HG02840 (cell line): ENCODE measurements around the gene PCDHGA1.
A peak's percentile ranks its signal among the peaks of the same experiment; 100 is the strongest.
"Not testable (repeated sequence)": the region's sequence is repeated elsewhere in the genome, so short reads cannot be mapped to it uniquely, and the experiment has no call there.

ENCODE experiments used
- ATAC-seq: cut with Tn5 transposase; IDR thresholded peaks from one replicate; pipeline ENCODE4 v1.9.1; 2021; ENCODE audit warnings: mild to moderate bottlenecking, moderate library complexity, moderate number of reproducible peaks; ENCODE audit not compliant: unreplicated experiment, low FRiP score

PCDHGA1 gene

GRCh38 chr5:141345327-141345726 is 15.0 kb downstream of the PCDHGA1 start:
- ATAC-seq: no peak

DNA sequence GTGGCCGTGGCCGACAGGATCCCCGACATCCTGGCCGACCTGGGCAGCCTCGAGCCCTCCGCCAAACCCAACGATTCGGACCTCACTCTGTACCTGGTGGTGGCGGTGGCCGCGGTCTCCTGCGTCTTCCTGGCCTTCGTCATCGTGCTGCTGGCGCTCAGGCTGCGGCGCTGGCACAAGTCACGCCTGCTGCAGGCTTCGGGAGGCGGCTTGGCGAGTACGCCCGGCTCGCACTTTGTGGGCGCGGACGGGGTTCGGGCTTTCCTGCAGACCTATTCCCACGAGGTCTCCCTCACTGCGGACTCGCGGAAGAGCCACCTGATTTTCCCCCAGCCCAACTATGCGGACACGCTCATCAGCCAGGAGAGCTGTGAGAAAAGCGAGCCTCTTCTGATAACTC is 15.7 kb downstream of the PCDHGA1 start:
- not testable (repeated sequence) for ATAC-seq

GRCh38 chr5:141349917-141350619 is 19.8 kb downstream of the PCDHGA1 start, which contains the start of gene PCDHGB1:
PCDHGB1 (plus strand) TSS chr5:141350099; CDS start chr5:141350261, 162 bp downstream.
- no peak for ATAC-seq

- ATAC-seq: no peak
Observed at GRCh38 chr5:141351591-141351990, 21.3 kb downstream of the PCDHGA1 start.

DNA sequence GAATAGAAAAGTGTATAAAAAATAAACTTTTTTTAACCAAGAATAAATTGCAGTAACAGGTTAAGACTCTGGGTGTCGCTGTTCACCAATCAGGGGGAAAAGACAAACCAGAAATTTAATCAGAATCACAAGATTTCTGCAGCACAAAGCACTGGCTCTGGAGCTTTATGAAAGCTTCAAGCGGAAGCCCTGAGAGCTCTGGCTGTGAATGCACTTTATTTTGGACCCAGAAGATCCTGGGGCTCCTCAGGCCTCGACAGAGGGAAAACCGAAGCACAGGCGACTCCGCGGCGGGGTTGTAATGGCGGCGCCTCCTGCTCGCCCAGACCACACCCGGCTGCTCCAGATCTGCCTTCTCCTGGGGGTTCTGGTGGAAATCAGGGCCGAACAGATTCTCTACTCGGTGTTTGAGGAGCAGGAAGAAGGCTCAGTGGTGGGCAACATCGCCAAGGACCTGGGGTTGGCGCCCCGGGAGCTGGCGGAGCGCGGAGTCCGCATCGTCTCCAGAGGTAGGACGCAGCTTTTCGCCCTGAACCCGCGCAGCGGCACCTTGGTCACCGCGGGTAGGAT is 24.7 kb downstream of the PCDHGA1 start, which contains the start of gene PCDHGA4:
TSS of gene PCDHGA4 (plus strand) at position 122 of the 570 bp plus-strand sequence. CDS start at position 209, 87 bp downstream.
- no peak for ATAC-seq

DNA sequence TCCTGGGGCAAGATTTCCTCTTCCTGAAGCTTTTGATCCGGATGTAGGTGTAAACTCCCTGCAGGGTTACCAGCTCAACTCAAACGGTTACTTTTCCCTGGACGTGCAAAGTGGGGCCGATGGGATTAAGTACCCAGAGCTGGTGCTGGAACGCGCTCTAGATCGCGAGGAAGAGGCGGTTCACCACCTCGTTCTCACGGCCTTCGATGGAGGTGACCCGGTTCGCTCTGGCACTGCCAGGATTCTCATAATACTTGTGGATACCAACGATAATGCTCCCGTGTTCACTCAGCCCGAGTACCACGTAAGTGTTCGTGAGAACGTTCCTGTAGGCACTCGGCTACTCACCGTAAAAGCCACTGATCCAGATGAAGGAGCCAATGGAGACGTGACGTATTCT is 25.3 kb downstream of the PCDHGA1 start:
- no peak for ATAC-seq

- no peak for ATAC-seq
Observed at GRCh38 chr5:141356133-141356532, 25.8 kb downstream of the PCDHGA1 start.

DNA sequence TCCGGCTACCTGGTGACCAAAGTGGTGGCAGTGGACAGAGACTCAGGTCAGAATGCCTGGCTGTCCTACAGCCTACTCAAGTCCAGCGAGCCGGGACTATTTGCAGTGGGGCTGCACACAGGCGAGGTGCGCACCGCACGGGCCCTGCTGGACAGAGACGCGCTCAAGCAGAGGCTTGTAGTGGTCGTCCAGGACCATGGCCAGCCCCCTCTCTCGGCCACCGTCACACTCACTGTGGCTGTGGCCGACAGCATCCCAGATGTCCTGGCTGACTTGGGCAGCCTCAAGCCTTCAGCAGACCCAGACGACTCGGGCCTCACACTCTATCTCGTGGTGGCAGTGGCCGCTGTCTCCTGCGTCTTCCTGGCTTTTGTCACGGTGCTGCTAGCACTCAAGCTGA is 26.6 kb downstream of the PCDHGA1 start:
- ATAC-seq: no peak

- ATAC-seq: peak; percentile 74
Observed at GRCh38 chr5:141359790-141360426, 29.6 kb downstream of the PCDHGA1 start, which contains the start of gene PCDHGB2. PCDHGB2 (plus strand) TSS chr5:141359994; CDS start chr5:141360136, 142 bp downstream.

- ATAC-seq: no peak
Observed at GRCh38 chr5:141360685-141361084, 30.4 kb downstream of the PCDHGA1 start.

GRCh38 chr5:141362719-141363118 is 32.4 kb downstream of the PCDHGA1 start:
- no peak for ATAC-seq

GRCh38 chr5:141363952-141364660 is 33.8 kb downstream of the PCDHGA1 start, which contains the start of gene PCDHGA5:
PCDHGA5 (plus strand) TSS chr5:141364162; CDS start chr5:141364331, 169 bp downstream.
- no peak for ATAC-seq

GRCh38 chr5:141366016-141366896 is 35.9 kb downstream of the PCDHGA1 start:
- ATAC-seq: no peak

- ATAC-seq: no peak
Observed at GRCh38 chr5:141369994-141370848, 39.9 kb downstream of the PCDHGA1 start, which contains the start of gene PCDHGB3. PCDHGB3 (plus strand) TSS chr5:141370242; CDS start chr5:141370395, 153 bp downstream.

- ATAC-seq: no peak
Observed at GRCh38 chr5:141371572-141372475, 41.5 kb downstream of the PCDHGA1 start.

DNA sequence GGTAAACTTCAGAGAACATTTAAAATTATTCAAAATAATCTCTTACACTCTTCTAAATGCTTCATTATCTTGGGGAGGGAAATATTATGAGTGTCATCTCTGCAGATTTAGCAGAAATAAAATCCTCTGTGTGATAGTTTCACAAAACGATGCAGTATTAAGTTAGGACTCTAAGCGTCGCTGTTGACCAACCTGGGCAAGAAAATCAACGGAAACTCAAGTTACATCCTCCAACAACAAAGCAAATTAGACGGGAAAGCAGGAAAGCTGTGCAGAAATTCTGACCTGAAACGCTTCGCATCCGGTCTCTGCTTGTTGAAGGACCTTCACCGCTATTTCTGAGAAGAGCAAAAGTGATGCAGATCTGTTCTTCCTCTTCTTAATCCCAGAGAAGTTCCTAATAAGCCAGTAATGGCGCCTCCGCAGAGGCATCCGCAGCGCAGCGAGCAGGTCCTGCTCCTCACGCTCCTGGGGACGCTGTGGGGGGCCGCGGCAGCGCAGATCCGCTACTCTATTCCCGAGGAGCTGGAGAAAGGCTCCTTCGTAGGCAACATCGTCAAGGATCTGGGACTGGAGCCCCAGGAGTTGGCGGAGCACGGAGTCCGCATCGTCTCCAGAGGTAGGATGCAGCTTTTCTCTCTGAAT is 43.5 kb downstream of the PCDHGA1 start, which contains the start of gene PCDHGA6:
TSS of gene PCDHGA6 (plus strand) at position 219 of the 645 bp plus-strand sequence. CDS start at position 412, 193 bp downstream.
- no peak for ATAC-seq

GRCh38 chr5:141374627-141375026 is 44.3 kb downstream of the PCDHGA1 start:
- ATAC-seq: no peak
